NCI-H1436 (cell line): ENCODE measurements around the gene B4GALNT4.
"Not testable (repeated sequence)": the region's sequence is repeated elsewhere in the genome, so short reads cannot be mapped to it uniquely, and the experiment has no call there.

ENCODE experiments used
- DNase-seq: peaks from one replicate; lab custom pipeline; 2025; lab: John Stamatoyannopoulos, UW

The B4GALNT4 gene

GRCh38 chr11:359181-359714 lies 10.1 kb upstream of the B4GALNT4 start:
- DNase-seq, result no peak

GRCh38 chr11:360326-361280 lies 8.7 kb upstream of the B4GALNT4 start:
- no peak for DNase-seq

- no peak for DNase-seq
Measured at GRCh38 chr11:362642-363442, 6.5 kb upstream of the B4GALNT4 start.

- not testable (repeated sequence) for DNase-seq
Measured at GRCh38 chr11:363443-363805, 5.9 kb upstream of the B4GALNT4 start.

GRCh38 chr11:363948-364761 lies 5.1 kb upstream of the B4GALNT4 start:
- peak; percentile 79 for DNase-seq

- DNase-seq, result no peak
Measured at GRCh38 chr11:364991-365725, 4.1 kb upstream of the B4GALNT4 start.

- no peak for DNase-seq
Measured at GRCh38 chr11:365831-366230, 3.5 kb upstream of the B4GALNT4 start.

- DNase-seq, result no peak
Measured at GRCh38 chr11:367956-368413, 1.3 kb upstream of the B4GALNT4 start.

GRCh38 chr11:368414-369335 lies 624 bp upstream of the B4GALNT4 start:
- no peak for DNase-seq

GRCh38 chr11:370070-370941 lies 1.0 kb downstream of the B4GALNT4 start:
- no peak for DNase-seq

GRCh38 chr11:371051-371450 lies 1.8 kb downstream of the B4GALNT4 start:
- no peak for DNase-seq

- no peak for DNase-seq
Measured at GRCh38 chr11:371716-372590, 2.7 kb downstream of the B4GALNT4 start.

GRCh38 chr11:372809-373715 lies 3.8 kb downstream of the B4GALNT4 start:
- no peak for DNase-seq

- DNase-seq, result no peak
Measured at GRCh38 chr11:373716-374551, 4.6 kb downstream of the B4GALNT4 start.

GRCh38 chr11:375065-376025 lies 6.0 kb downstream of the B4GALNT4 start:
- no peak for DNase-seq
